22Rv1 (cell line): Measurements from ENCODE around the gene OR51M1.
"Not testable (repeated sequence)": the region's sequence is repeated elsewhere in the genome, so short reads cannot be mapped to it uniquely, and the experiment has no call there.

Experiments used
- H3K27ac ChIP-seq: fragments of 450-650 bp; 2 replicates; pipeline ENCODE4 v1.5.1; 2017
- ZFX ChIP-seq: fragments of 450-650 bp; IDR thresholded peaks from 2 replicates; pipeline ENCODE4 v1.6.1; 2017; ENCODE audit warnings: antibody characterized with exemption, borderline replicate concordance
- TF ChIP-seq, protein P1 (sequence below): fragments of 450-650 bp; IDR thresholded peaks from 2 replicates; pipeline ENCODE4 v1.5.1; 2017; ENCODE audit warnings: mild to moderate bottlenecking

Gene OR51M1, protein sequence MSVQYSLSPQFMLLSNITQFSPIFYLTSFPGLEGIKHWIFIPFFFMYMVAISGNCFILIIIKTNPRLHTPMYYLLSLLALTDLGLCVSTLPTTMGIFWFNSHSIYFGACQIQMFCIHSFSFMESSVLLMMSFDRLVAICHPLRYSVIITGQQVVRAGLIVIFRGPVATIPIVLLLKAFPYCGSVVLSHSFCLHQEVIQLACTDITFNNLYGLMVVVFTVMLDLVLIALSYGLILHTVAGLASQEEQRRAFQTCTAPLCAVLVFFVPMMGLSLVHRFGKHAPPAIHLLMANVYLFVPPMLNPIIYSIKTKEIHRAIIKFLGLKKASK

DNA sequence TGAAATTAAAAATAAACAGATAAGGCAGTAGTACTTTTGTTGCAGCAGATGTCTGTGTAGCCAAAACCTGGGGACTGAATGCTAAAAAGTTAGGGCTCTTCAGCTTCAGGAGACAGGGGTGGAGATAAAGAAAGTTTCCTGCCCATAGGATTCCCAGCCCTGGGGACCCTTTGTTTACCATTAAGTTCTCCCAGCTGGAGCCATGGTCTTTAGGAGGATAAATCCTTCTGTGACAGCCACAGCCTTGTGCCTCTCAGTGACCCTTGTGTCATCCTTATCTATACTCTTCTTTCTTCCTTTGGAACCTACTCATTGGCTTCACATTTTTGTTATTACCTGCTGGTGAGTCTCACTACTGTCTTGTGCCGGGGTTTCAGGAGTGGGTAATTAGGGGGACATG lies at the start of gene OR51M1:
Gene OR51M1 (plus strand): TSS at position 237 of the 400 bp plus-strand sequence. CDS start 5,587 bp downstream, outside the sequence.
- no peak within 1 kb of the TSS for H3K27ac ChIP-seq
- TF ChIP-seq, protein P1, sequence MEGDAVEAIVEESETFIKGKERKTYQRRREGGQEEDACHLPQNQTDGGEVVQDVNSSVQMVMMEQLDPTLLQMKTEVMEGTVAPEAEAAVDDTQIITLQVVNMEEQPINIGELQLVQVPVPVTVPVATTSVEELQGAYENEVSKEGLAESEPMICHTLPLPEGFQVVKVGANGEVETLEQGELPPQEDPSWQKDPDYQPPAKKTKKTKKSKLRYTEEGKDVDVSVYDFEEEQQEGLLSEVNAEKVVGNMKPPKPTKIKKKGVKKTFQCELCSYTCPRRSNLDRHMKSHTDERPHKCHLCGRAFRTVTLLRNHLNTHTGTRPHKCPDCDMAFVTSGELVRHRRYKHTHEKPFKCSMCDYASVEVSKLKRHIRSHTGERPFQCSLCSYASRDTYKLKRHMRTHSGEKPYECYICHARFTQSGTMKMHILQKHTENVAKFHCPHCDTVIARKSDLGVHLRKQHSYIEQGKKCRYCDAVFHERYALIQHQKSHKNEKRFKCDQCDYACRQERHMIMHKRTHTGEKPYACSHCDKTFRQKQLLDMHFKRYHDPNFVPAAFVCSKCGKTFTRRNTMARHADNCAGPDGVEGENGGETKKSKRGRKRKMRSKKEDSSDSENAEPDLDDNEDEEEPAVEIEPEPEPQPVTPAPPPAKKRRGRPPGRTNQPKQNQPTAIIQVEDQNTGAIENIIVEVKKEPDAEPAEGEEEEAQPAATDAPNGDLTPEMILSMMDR: no peak
- TF ChIP-seq ZFX: no peak

DNA sequence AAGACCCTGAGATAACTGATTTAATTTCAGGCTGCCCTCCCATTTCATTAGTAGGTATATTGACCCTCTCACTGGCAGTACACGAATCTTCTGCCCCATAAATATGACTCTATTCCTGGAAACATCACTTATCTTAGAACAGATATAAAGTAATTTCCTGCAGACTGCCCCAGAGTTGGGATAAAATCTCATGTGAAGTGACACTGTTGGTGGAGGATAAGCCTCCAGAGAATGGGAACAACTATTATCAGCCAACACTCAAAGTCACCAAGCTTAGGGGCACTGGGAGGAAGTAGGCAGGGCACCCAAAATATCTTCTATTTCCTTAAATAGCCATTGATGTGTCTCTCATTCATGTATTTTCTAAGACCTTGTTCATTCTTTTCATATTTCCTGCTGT lies 48.4 kb upstream of the OR51M1 start:
- TF ChIP-seq ZFX: no peak
- TF ChIP-seq, protein P1: no peak
- H3K27ac ChIP-seq: no peak overlapping the region

DNA sequence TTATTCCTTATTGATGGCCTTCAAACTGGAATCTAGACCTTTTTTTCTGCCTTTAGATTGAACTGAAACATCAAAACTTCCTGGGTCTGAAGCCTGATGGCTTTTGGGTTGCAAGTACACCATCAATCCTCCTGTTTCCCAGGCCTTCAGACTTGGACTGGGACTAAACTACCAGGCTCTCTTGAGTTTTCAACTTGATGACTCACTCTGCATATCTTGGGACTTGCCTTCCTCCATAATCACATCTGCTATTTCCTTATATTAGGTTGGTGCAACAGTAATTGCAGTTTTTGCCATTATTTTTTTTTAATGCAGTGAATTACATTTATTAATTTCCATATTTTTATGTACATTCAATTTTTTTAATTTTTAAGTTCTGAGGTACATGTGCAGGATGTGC lies 47.3 kb upstream of the OR51M1 start:
- H3K27ac ChIP-seq: no peak overlapping the region
- TF ChIP-seq, protein P1: no peak
- TF ChIP-seq ZFX: no peak

DNA sequence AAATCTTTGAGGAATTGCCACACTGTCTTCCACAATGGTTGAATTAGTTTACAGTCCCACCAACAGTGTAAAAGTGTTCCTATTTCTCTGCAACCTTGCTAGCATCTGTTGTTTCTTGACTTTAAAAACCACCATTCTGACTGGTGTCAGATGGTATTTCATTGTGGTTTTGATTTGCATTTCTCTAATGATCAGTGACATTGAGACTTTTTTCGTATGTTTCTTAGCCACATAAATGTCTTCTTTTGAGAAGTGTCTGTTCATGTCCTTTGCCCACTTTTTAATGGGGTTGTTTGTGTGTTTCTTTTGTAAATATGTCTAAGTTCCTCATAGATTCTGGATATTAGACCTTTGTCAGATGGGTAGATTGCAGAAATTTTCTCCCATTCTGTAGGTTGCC lies 46.4 kb upstream of the OR51M1 start:
- not testable (repeated sequence) for H3K27ac ChIP-seq

DNA sequence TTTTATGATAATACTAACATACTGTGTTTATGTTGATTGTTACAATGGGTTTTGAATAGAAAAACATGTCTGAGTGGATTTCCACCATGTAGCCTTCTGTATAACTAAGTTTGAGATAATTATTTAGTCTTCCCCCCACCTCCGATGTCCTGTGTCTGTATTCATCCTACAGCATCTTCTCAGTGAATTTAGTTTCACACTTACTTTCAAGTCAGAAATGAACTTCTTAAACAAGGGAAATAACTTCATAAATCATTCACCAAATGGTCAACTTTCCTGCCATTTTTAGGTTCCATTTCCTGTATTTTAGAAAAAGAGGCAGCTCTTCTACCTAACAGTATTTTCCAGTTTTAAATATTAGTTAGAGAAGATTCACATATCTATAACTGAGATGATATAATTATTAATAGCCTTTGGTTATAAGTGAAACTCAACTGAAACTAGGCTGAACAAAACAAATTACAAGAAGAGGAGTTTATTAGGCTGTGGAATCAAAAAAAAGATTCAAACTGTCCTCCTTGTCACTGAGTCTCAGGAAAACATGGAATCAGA lies 43.8 kb upstream of the OR51M1 start:
- no peak for TF ChIP-seq ZFX
- TF ChIP-seq, protein P1: no peak
- H3K27ac ChIP-seq: no peak overlapping the region

DNA sequence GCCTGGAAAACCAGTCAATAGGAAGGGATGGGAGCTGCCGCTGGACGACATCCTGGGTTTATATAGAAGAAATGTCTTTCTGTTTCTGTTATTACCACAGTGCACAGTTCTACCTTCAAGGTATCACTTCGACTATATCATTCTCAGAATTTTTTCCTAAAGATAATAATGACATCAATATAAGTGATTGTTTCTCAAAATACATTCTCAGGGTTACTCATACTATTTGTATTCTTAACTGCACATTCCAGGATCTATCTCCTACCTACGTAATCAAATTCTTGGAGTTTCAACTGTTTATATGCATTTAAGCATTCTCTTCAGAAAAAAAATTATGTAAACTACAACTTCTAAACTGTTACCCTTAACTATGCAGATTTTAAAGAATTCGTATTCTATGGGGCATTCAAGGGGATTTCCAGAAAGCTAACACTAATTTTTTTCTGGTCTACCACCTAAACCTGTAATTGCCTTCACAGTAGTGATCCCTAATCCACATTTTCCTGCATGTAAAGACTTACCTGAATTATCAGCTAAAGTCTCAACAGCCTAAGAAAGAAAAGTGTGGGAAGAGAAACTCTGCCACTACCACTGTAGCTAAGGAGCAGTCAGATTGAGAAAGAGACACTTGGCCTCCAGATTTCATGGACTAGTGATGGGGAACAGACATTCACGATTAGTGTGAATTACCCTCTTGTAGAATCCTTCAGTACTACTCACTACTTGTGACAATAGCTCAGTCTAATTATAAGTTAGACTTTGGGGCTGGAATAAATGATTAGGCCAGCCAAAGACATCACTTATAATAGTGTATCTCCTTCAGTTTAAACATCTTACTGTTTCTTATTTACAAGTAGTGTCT lies 39.9 kb upstream of the OR51M1 start, which contains the start of gene OR51B5:
Gene OR51B5 (minus strand): TSS at position 51 of the 862 bp plus-strand sequence. CDS start 0 bp downstream, at position 51.
- no peak within 1 kb of the TSS for H3K27ac ChIP-seq
- no peak for TF ChIP-seq ZFX
- TF ChIP-seq, protein P1: no peak

DNA sequence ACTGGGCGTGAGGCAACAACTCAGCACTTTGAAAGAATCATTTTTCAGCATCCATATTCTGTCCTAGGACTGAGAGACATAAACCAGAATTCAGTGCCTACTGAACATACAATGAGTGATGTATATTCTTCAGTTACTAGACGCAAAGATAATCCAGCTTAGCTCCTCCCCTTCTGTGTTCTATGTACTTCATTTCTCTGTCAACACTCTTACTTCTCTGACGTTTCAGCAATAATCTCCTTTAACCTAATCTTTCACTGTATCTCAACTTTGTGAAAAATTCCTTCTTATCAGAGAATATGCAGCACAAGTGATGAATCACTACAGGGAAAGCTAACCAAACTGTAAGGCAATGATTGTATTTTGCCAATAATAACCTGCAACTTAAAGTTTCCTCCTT lies 37.8 kb upstream of the OR51M1 start:
- no peak overlapping the region for H3K27ac ChIP-seq
- TF ChIP-seq, protein P1: no peak
- TF ChIP-seq ZFX: no peak
